IMR-90 (cell line): ENCODE results near the gene AIFM2.

Source experiments
- CTCF ChIP-seq: conservative IDR thresholded peaks from 2 replicates; pipeline ENCODE4 v1.5.1; 2012; ENCODE audit warnings: mild to moderate bottlenecking, low read depth, low read length, improper control_type of control experiment
- MXI1 ChIP-seq: IDR thresholded peaks from 2 replicates; pipeline ENCODE4 v1.6.1; 2012; ENCODE audit warnings: low read depth, mild to moderate bottlenecking, low read length, moderate library complexity, borderline replicate concordance
- NFE2L2 ChIP-seq: fragments of 150-350 bp; IDR thresholded peaks from 2 replicates; pipeline ENCODE4 v1.6.1; 2016; ENCODE audit warnings: low read depth, mild to moderate bottlenecking, low read length
- POLR2A ChIP-seq: IDR thresholded peaks from 2 replicates; pipeline ENCODE4 v1.6.1; 2012; ENCODE audit warnings: mild to moderate bottlenecking, low read depth, low read length
- RAD21 ChIP-seq: IDR thresholded peaks from 2 replicates; pipeline ENCODE4 v1.6.1; 2012; ENCODE audit warnings: low read length, improper control_type of control experiment
- SMC3 ChIP-seq: fragments of 150-350 bp; IDR thresholded peaks from 2 replicates; pipeline ENCODE4 v1.6.1; 2016; ENCODE audit warnings: low read depth, mild to moderate bottlenecking, antibody characterized with exemption, low read length, moderate library complexity

GRCh38 chr10:70063418-70064098 is 69.1 kb downstream of the AIFM2 start:
- TF ChIP-seq CTCF (no peak), RAD21 (no peak), POLR2A (no peak), MXI1 (no peak), NFE2L2 (no peak), SMC3 (no peak)
